Neural cell (in vitro differentiated cells): ENCODE results near the gene ITGB3.

Experiments used
- EP300 ChIP-seq: fragments of 450-650 bp; conservative IDR thresholded peaks from 2 replicates; pipeline ENCODE4 v1.6.1; 2014; ENCODE audit warnings: antibody characterized with exemption, mild to moderate bottlenecking, moderate library complexity; ENCODE audit not compliant: poor library complexity, severe bottlenecking
- EZH2 ChIP-seq: fragments of 200-600, 300-800 bp; shearing (Covaris generic), sonication (generic); IDR thresholded peaks from 2 replicates; pipeline ENCODE4 v1.6.1; 2014; ENCODE audit warnings: antibody characterized with exemption, low read length, borderline replicate concordance, mild to moderate bottlenecking; ENCODE audit not compliant: insufficient read depth, poor library complexity, severe bottlenecking
- POLR2AphosphoS5 ChIP-seq: IDR thresholded peaks from 2 replicates; pipeline ENCODE4 v1.6.1; 2012
- REST ChIP-seq: IDR thresholded peaks from 2 replicates; pipeline ENCODE4 v1.6.1; 2012; ENCODE audit warnings: borderline replicate concordance
- TAF1 ChIP-seq: IDR thresholded peaks from 2 replicates; pipeline ENCODE4 v1.6.1; 2012; ENCODE audit warnings: low read depth
- TF ChIP-seq, protein P1 (sequence below): fragments of 450-650 bp; IDR thresholded peaks from 2 replicates; pipeline ENCODE4 v1.5.1; 2014; ENCODE audit warnings: antibody characterized with exemption, mild to moderate bottlenecking, moderate library complexity; ENCODE audit not compliant: poor library complexity, severe bottlenecking

DNA sequence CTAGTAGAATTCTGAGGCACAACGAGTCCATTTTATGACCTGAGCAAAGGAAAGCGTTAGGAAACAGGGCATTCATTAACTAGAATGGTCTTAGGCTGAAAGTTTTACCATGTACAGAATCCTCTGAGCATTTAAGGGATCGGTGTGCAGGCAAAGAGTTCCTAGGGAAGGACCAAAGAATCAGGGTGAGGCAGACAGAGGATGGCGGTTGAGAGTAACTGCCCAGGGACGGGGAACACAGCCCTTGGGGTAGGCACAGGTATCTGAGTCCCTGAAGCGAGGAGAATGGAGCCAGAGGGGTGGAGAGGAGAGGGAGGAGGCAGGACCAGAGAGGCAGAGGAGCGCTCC lies 14.0 kb upstream of the ITGB3 start:
- TF ChIP-seq, protein P1, sequence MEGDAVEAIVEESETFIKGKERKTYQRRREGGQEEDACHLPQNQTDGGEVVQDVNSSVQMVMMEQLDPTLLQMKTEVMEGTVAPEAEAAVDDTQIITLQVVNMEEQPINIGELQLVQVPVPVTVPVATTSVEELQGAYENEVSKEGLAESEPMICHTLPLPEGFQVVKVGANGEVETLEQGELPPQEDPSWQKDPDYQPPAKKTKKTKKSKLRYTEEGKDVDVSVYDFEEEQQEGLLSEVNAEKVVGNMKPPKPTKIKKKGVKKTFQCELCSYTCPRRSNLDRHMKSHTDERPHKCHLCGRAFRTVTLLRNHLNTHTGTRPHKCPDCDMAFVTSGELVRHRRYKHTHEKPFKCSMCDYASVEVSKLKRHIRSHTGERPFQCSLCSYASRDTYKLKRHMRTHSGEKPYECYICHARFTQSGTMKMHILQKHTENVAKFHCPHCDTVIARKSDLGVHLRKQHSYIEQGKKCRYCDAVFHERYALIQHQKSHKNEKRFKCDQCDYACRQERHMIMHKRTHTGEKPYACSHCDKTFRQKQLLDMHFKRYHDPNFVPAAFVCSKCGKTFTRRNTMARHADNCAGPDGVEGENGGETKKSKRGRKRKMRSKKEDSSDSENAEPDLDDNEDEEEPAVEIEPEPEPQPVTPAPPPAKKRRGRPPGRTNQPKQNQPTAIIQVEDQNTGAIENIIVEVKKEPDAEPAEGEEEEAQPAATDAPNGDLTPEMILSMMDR: no peak
- TF ChIP-seq TAF1 (no peak), POLR2AphosphoS5 (no peak), EZH2 (no peak), EP300 (no peak), REST (no peak)
